C4-2B (cell line): ENCODE measurements around the gene HAO2.

ENCODE experiments used
- H3K27ac ChIP-seq: fragments of 450-650 bp; 2 replicates; pipeline ENCODE4 v1.5.1; 2017
- CTCF ChIP-seq: fragments of 450-650 bp; conservative IDR thresholded peaks from 2 replicates; pipeline ENCODE4 v1.5.1; 2017; ENCODE audit warnings: mild to moderate bottlenecking
- ZFX ChIP-seq: fragments of 450-650 bp; IDR thresholded peaks from 2 replicates; pipeline ENCODE4 v1.6.1; 2017

Gene HAO2

GRCh38 chr1:119396982-119397381 lies 28.4 kb downstream of the HAO2 start:
- no peak for TF ChIP-seq CTCF
- TF ChIP-seq ZFX, result no peak
- no peak overlapping the region for H3K27ac ChIP-seq

- H3K27ac ChIP-seq, result no peak overlapping the region
- TF ChIP-seq CTCF (no peak), ZFX (no peak)
These were observed 29.4 kb downstream of the HAO2 start for GRCh38 chr1:119397986-119398385.

- no peak for TF ChIP-seq CTCF
- TF ChIP-seq ZFX, result no peak
- H3K27ac ChIP-seq, result no peak overlapping the region
These were observed 36.2 kb downstream of the HAO2 start for GRCh38 chr1:119404736-119405135.

GRCh38 chr1:119409731-119410130 lies 41.1 kb downstream of the HAO2 start:
- no peak overlapping the region for H3K27ac ChIP-seq
- TF ChIP-seq CTCF, result no peak

- TF ChIP-seq CTCF (no peak), ZFX (no peak)
- no peak overlapping the region for H3K27ac ChIP-seq
These were observed 42.4 kb downstream of the HAO2 start for GRCh38 chr1:119410961-119411360.

DNA sequence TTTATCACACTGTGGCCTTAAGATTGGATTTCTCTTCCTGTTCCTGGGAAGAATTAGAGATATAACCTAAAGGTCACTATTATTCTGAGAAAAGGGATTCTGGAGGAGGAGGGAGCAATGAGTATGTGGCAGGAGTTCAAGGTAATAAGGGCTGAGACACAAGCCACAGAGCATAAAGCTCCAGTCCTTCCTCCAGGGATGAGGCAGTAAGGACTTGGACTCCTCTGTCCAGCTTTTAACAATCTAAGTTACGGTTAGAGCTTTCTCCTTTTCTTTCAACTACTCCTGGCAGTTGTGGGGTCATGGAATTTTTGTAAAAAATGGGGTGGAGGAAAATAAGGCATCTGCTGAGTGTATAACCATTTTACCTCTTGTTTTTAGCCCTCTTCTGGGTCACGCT lies 46.4 kb downstream of the HAO2 start, which contains the start of gene HSD3B2:
Gene HSD3B2, plus strand, starts transcription at position 201 of the 400 bp plus-strand sequence. CDS start 270 bp downstream, outside the sequence.
- H3K27ac ChIP-seq, result no peak within 1 kb of the TSS
- no peak for TF ChIP-seq ZFX

- H3K27ac ChIP-seq, result no peak overlapping the region
- TF ChIP-seq ZFX, result no peak
- TF ChIP-seq CTCF, result no peak
These were observed 47.5 kb downstream of the HAO2 start for GRCh38 chr1:119416006-119416640.

GRCh38 chr1:119419109-119419508 lies 50.5 kb downstream of the HAO2 start:
- TF ChIP-seq ZFX (no peak), CTCF (no peak)
- H3K27ac ChIP-seq, result no peak overlapping the region
